CD4-positive, alpha-beta T cell treated with Interleukin-15 for 4 hours (primary cell): ENCODE measurements around the gene STUM.

Experiments
- DNase-seq: peaks from one replicate; pipeline ENCODE4 v3.0.0-alpha.2; 2020; ENCODE audit warnings: low spot score

STUM gene

DNA sequence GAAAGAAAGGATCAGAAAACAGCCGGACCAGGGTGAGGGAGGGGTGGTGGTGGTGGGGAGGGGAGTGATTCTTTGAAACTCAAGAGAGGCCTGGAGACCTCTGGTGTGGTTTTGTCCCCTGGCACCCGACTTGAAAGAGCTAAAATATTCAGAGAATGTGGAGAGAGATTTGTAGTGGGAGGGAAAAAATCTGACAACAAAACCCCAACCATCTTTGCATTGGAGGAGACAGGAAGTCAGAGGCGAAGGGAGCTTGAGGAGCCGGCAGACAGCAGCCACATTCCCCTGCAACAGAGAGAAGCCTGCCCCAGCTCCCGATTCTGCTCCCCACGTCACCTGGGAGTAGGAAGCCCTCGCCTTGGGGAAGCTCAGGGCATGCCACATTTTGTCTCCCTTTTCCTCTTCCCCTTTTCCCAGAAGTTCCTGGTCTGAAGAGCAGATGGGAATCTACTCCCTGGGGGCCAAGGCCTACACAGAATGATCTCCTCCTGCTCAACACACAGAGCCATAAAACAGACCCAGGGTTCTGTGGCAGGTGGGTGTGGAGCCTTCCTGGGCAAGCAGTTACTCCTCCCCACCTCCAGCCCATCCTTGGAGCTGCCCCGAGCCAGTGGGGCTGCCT, 105.6 kb downstream of the STUM start:
- DNase-seq = no peak

DNA sequence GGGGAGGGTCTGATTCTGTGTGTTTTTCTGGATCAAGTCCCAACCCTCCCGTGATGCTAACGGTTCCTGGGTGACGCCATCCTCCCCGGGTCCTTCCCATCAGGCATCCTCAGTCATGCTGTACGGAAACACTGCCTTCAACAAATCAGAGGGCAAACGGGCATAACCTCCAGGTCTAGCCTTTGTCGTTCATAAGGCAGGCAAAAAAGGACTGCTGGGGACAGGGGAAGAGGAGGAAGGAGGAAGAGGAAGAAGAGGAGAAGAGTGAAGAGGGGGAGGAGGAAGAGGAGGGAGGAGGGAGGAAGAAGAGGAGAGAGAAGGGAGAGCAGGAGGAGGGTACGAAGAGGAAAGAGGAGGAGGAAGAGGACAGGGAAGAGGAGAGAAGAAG, 106.1 kb downstream of the STUM start:
- no peak for DNase-seq

DNA sequence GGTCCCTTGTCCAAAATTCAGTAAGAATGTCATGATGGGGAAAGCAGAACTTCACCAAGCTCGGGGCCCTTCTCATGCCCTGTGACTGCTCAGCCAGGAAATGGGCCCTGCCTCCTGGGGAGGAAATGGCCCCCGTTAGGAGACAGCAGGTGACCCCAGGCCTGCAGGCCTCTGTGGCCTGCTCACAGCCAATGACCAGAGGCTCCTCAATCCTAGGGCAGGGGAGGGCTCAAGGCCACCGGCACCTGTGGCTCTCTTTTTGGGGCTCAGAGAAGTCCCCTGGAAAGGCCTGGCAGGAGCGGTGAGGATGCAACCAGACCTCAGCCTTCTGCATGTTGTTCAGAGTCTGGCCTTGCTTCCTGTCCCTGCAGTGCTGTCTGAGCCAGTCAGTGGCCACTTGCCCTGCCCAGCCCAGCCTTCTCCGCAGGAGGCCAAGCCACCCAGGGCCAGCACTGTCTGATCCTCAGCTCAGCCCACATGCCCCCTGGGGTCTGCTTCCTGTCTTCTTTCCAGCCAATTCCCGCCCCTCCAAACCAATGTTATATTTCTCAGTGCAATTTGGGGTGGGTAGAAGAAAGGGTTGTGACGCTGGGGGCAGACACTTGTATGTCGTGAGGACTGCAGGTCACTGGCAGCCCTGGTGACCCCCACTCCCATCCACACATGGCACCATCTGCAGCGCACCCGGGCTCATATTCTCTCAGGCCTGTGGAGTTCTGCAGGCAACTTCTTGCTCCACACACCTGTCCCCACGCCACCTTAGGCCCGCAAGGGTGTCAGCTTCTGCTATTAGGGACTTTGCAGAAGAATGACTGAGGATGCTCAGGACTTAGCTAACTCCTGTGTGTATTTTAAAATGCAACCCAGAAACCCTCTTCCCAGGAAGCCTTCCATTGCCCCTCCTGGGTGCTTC, 106.9 kb downstream of the STUM start:
- DNase-seq = no peak

DNA sequence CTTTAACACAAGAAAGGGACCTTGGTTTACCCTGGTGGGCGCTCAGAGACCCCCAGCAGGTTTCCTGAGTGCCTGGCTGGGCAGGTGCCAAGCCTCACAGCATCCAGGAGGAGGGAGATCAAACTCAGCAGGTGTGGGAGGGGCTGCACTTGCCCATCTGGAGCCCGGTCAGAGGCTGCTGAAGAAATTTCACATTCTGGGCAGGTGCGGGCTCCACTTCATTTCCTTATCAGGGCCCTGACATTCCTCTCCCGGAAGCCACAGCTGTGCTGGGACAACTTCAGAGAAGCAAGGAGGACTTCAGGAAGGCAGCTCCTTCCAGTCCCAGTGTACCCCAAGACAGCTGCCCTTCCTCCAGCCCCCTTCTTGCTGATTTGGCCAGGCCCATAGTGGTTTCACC, 107.6 kb downstream of the STUM start:
- no peak for DNase-seq

DNA sequence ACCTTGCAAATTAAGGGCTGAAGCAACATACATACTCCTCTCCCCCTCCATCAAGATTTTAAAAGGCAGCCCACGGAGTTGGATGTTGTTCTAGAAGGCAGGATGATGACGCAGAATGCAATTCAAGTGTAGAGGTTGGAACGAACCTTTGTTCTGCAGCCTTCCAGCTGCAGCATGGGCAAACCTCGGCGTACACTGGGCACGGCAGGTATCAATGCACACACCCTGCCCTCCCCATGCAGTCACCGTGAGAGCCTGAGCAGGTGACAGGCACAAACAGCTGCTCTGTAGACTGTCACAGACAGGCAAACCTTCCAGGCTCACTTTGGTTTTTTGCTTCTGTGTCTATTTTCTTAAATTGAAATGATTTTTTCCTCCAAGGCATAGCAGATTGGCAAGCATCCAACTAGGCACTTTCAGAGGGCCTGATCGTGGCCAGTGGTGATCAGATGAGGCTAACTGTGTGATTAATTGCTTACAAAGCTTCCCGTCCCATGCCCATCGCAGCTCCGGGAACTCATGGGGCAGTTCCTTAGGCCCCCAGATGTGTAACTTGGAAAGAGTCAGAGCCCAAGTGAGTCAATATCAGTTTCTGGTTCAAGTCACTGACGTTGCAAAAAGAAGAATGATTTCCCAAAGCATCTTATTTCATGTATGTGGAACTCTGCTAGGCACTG, 108.2 kb downstream of the STUM start:
- peak; percentile 37 for DNase-seq

DNA sequence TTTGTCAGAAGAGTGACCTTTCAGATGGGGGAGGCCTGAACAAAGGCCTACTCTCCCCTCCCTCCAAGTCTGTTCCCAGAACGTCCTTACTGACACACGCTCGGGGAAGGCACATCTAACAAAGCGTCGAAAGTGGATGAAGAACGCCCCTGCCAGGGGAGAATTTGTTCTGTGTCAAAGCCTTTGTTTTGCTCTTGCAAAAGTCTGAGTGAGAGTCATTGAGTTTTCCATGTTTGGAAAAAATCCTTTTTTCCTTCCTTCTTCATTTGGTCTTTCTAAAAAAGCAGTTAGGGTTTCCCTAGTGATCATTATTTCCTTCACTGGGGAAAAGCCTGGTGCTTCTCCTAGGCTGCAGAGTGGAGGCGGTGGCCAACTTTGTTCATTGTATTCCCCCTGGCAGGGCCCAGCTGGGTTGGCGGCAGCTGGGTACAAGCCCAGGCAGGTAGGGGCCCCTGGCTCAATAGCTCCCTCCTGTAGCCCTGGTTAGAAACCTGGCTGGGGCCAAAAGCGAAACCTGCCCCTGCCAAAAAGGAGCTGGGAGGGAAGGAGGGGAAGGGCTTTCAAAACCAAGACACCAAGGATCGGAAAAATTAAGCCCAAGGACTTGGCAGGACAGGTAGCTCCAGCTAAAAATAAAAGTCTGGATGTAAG, 109.5 kb downstream of the STUM start:
- no peak for DNase-seq

DNA sequence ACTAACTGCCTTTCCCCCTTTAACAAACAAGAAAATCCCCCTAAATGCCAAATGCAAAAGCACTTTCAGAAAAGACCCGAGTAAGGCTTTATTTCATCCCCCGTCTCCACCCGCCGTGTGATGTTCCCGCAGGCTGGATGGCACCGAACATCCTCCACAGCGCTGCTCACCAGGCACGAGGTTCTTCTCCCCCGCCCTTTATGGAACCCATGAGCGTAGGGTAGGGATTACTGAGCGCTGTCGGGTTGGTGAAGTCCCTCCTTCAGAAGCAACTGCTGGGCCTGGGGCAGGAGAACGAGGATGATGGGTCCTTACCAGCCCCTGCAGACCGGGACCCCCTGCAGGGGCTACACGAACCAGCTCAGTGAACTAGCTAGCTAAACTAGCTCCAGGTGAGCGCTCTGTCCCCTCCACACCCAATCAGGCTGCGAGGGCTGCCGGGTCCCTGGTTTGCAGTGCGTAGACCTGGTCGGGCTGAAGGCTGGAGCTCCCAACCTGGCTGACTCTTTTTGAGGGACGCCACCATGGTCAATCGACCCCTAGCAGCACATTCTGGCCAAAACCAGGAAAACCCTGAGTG, 110.1 kb downstream of the STUM start:
- DNase-seq = no peak
